ENCODE data around the gene SEPTIN1.
A peak's percentile ranks its signal among the peaks of the same experiment; 100 is the strongest.

Gene SEPTIN1

DNA sequence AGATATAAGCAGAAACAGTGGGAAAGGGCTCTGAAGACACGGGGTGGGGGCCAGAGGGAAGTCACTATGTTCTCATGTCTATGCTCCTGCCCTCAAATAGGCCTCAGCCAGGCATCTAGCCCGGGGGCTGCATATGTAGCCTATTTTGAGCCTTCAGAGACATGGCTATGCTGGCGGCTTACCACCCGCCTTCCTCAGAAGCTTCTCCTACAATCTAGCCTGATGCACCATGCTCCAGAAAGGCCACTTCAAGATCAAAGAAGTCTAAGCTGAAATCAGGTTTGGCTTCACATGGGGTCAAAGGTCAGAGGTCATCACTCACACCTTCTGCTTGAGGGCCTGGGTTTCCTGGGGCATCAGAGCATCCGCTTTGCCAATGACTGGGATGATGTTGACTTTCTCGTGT, 1.6 kb downstream of the SEPTIN1 start:
- H3K27me3 ChIP-seq (ENCODE audit: insufficient read depth, low read length), result no peaks in the 10 kb centered on the region
- H3K36me3 ChIP-seq (ENCODE audit: insufficient read depth, low read length), result no peaks in the 10 kb centered on the region
- 90% methylated on average over 6 of the region's 6 CpGs for WGBS
- no peak overlapping the region for H3K4me3 ChIP-seq (ENCODE audit: low read length)
- no peak overlapping the region for H3K27ac ChIP-seq (ENCODE audit: low read depth, low read length)
- H3K9me3 ChIP-seq (ENCODE audit: insufficient read depth, low read depth, low read length), result no peaks in the 10 kb centered on the region
- H3K9ac ChIP-seq (ENCODE audit: low read depth, low read length), result no peak overlapping the region
- peaks cover 6% of the 10 kb centered on the region; the same call in 1 of the 2 replicates for H3K4me1 ChIP-seq (ENCODE audit: insufficient read depth, low read length)

DNA sequence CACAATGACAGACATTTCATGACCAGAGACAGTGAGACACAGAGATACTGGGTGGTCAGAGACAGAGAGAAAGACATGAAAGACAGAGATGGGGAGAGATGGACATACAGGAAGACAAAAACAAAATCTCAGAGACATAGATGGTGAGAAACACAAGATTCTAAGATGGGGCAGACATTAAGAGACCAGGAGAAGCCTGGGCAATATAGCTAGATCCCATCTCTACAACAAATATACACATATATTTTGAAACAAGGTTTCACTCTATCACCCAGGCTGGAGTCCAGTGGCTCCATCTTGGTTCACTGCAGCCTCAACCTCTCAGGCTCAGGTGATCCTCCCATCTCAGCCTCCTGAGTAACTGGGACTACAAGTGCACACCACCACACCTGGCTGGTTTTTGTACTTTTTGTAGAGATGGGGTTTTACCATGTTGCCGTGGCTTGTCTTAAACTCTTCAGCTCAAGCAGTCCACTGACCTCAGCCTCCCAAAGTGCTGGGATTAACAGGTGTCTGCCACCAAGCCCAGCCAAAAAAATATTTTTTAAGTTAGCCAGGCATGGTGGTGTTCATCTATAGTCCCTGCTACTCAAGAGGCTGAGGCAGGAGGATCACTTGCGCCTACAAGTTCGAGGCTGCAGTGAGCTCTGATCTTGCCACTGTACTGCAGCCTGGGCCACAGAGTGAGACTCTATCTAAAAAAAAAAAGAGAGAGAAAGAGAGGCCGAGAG, 2.1 kb downstream of the SEPTIN1 start:
- Histone ChIP-seq H3K27ac (ENCODE audit: low read depth, low read length) (no peak overlapping the region), H3K4me1 (ENCODE audit: insufficient read depth, low read length) (peaks cover 11% of the 10 kb centered on the region; the same call in 1 of the 2 replicates), H3K36me3 (ENCODE audit: insufficient read depth, low read length) (no peaks in the 10 kb centered on the region), H3K9me3 (ENCODE audit: insufficient read depth, low read depth, low read length) (no peaks in the 10 kb centered on the region), H3K4me3 (ENCODE audit: low read length) (no peak overlapping the region), H3K27me3 (ENCODE audit: insufficient read depth, low read length) (no peaks in the 10 kb centered on the region), H3K9ac (ENCODE audit: low read depth, low read length) (no peak overlapping the region)
- WGBS, result 95% methylated on average over 4 of the region's 4 CpGs

DNA sequence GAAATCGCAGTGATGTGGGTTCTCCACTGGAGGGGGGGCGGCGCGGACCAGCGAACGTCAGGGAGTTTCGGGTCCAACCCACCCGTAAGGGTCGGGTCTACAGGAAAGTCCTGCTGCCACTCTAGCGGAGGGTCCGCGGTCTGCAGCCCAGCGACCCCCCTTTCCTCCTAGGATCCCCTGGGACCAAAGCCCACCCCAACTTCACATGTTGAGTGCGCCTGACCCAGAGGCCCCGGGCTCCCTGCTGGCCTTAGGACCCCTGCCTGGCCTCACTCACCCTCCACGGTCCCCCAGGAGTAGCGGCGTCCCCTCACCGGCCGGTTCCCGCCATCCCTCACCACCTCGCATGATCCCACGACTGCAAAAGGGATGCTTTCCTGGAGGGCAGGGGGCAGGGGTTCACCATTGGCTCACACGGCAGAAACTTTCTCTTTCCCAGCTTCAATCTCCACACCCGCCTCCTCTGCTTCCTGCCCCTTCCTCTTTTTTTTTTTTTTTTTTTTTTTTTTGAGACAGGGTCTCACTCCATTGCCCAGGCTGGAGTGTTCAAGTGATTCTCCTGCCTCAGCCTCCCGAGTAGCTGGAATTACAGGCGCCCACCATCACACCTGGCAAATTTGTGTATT, 3.1 kb downstream of the SEPTIN1 start:
- Histone ChIP-seq H3K36me3 (ENCODE audit: insufficient read depth, low read length) (no peaks in the 10 kb centered on the region), H3K27ac (ENCODE audit: low read depth, low read length) (peak overlapping the region; percentile 75), H3K27me3 (ENCODE audit: insufficient read depth, low read length) (no peaks in the 10 kb centered on the region), H3K4me3 (ENCODE audit: low read length) (peak overlapping the region; percentile 74), H3K4me1 (ENCODE audit: insufficient read depth, low read length) (peaks cover 11% of the 10 kb centered on the region; the same call in 1 of the 2 replicates), H3K9me3 (ENCODE audit: insufficient read depth, low read depth, low read length) (no peaks in the 10 kb centered on the region), H3K9ac (ENCODE audit: low read depth, low read length) (peak overlapping the region; percentile 76)
- WGBS, result 17% methylated on average over 27 of the region's 27 CpGs

DNA sequence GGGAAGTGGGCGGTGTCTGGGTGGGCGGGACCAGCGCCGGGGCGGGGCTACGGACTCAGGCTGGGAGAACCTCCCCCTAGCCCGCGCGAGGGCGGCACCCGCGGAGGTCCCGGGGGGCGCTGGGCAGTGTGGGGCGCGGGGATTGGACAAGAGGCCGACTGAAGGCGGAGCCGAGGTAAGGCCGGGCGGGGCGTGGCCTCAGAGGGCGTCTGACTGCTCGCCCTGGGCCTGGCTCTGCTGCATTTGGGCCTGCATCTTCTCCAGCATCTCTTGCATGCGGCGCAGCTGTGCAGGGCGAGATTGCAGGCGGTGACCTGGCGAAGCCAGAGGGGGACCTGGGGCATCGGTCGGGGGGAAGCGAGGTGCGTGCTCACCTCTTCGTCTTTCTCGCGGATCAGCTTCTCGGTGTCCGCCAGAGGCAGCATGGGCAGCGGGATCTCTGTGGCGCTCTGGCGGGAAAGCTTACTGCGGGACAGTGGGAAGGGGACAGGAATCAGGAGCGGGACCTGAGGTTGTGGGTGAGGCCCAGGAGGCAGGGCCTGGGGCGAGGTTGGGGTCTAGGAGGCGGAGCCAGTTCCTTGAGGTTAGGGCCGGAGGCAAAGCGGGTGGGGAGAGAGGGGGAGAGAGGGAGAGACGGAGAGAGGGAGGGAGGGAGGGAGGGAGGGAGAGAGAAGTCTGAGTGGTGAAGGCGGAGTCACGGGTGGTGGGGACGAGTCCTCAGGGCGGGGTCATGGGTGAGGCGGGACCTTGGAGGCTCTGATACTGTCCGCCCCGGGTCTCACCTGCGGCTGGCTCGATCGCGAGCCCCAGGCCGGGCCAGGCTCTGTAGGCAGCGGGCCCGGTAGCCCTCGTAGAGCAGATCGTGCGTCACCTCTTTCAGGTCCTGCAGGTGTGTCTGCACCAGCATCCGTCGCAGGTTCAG, 3.9 kb downstream of the SEPTIN1 start:
- Histone ChIP-seq H3K27me3 (ENCODE audit: insufficient read depth, low read length) (no peaks in the 10 kb centered on the region), H3K9ac (ENCODE audit: low read depth, low read length) (peak overlapping the region; percentile 85), H3K36me3 (ENCODE audit: insufficient read depth, low read length) (no peaks in the 10 kb centered on the region), H3K9me3 (ENCODE audit: insufficient read depth, low read depth, low read length) (no peaks in the 10 kb centered on the region), H3K4me3 (ENCODE audit: low read length) (peak overlapping the region; percentile 74), H3K27ac (ENCODE audit: low read depth, low read length) (peak overlapping the region; percentile 100), H3K4me1 (ENCODE audit: insufficient read depth, low read length) (peaks cover 11% of the 10 kb centered on the region; the same call in 1 of the 2 replicates)
- WGBS, result under 1% methylated on average over 67 of the region's 67 CpGs

DNA sequence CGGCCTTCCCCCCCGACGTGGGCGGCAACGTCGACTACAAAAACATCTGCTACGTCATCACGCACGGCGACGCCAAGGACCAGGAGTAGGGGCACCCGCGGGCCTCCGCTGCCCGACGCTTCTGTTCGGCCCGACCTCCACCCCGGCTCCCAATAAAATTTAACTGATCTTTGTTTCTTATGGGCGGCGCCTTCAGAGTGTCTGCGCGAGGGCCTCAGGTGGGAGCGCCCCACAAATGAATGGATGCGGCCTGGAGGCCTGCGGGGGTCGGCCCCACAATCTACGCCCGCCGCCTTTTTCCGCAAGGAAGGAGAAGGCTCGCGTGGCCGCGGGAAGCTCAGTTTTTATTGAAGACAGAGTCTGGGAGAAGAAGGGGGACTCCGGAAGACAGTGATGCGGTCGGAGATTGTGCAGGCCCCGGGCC, 4.5 kb downstream of the SEPTIN1 start:
- Histone ChIP-seq H3K4me3 (ENCODE audit: low read length) (peak overlapping the region; percentile 74), H3K36me3 (ENCODE audit: insufficient read depth, low read length) (no peaks in the 10 kb centered on the region), H3K27me3 (ENCODE audit: insufficient read depth, low read length) (no peaks in the 10 kb centered on the region), H3K9ac (ENCODE audit: low read depth, low read length) (peak overlapping the region; percentile 85), H3K4me1 (ENCODE audit: insufficient read depth, low read length) (peaks cover 11% of the 10 kb centered on the region; the same call in 1 of the 2 replicates), H3K27ac (ENCODE audit: low read depth, low read length) (peak overlapping the region; percentile 100), H3K9me3 (ENCODE audit: insufficient read depth, low read depth, low read length) (no peaks in the 10 kb centered on the region)
- 1% methylated on average over 39 of the region's 39 CpGs for whole genome bisulfite sequencing

DNA sequence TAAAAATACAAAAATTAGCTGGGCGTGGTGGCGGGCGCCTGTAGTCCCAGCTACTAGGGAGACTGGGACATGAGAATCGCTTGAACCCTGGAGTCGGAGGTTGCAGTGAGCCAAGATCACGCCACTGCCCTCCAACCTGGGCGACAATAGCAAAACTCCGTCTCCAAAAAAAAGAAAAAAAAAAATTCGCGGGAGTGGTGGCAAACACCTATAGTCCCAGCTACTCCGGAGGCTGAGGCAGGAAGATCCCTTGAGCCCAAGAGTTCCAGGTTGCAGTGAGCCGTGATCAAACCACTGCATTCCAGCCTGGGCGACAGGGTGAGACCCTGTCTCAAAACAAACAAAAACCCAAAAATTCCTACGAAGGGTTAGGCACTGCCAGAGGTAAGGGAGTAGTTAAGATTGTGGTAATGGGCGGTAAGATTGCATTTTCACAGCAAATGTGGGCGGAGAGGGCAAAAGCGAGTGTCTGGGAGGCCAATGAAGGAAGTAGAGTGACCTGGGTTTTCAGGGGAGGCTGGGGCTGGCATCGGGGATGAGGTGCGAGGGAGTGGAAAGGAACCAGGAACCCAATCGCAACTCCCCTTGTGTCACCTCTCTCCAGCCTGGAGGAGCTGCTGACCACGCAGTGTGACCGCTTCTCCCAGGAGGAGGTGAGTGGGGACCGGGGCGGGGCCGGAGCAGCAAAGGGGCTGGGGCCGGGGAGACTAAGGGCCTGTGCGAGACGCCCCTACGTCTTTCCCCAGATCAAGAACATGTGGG, 5.1 kb downstream of the SEPTIN1 start:
- peak overlapping the region; percentile 74 for H3K4me3 ChIP-seq (ENCODE audit: low read length)
- H3K9me3 ChIP-seq (ENCODE audit: insufficient read depth, low read depth, low read length), result no peaks in the 10 kb centered on the region
- peak overlapping the region; percentile 52 for H3K9ac ChIP-seq (ENCODE audit: low read depth, low read length)
- H3K27ac ChIP-seq (ENCODE audit: low read depth, low read length), result peak overlapping the region; percentile 100
- no peaks in the 10 kb centered on the region for H3K27me3 ChIP-seq (ENCODE audit: insufficient read depth, low read length)
- peaks cover 11% of the 10 kb centered on the region; the same call in 1 of the 2 replicates for H3K4me1 ChIP-seq (ENCODE audit: insufficient read depth, low read length)
- H3K36me3 ChIP-seq (ENCODE audit: insufficient read depth, low read length), result no peaks in the 10 kb centered on the region
- WGBS, result 55% methylated on average over 29 of the region's 29 CpGs

DNA sequence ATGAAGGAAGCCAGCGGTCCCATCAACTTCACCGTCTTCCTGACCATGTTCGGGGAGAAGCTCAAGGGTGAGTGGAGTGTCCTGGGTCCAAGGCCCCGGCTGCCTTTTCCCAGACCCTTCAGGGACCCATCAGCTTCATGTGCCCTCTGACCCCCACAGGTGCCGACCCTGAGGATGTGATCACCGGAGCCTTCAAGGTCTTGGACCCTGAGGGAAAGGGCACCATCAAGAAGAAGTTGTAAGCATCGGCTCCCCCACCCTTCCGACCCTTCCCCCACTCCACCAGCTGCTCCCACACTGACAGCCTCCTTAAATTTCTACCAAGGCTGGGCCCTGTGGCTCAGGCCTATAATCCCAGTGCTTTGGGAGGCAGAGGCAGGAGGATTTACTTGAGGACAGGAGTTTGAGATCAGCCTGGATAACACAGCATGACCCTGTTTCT, 5.9 kb downstream of the SEPTIN1 start:
- Histone ChIP-seq H3K9ac (ENCODE audit: low read depth, low read length) (no peak overlapping the region), H3K36me3 (ENCODE audit: insufficient read depth, low read length) (no peaks in the 10 kb centered on the region)
- WGBS, result 98% methylated on average over 8 of the region's 8 CpGs

DNA sequence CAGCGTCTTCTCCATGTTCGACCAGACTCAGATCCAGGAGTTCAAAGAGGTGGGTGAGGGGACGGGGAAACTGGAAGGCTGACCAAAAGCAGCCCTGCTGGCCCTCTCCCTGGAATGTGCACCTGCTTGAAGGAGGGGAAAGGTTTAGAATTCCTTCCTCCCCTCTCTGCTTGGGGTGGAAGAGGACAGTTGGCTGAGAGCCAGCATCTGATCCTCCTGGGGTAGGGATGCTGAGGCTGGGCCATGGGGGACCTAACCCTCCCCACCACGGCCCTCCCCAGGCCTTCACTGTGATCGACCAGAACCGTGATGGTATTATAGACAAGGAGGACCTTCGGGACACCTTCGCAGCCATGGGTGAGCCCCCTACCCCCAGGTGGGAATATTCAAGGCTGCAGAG, 6.5 kb downstream of the SEPTIN1 start:
- Histone ChIP-seq H3K27ac (ENCODE audit: low read depth, low read length) (peak overlapping the region; percentile 39; the same call in 1 of the 2 replicates), H3K9ac (ENCODE audit: low read depth, low read length) (no peak overlapping the region), H3K27me3 (ENCODE audit: insufficient read depth, low read length) (no peaks in the 10 kb centered on the region), H3K4me1 (ENCODE audit: insufficient read depth, low read length) (peaks cover 11% of the 10 kb centered on the region; the same call in 1 of the 2 replicates), H3K9me3 (ENCODE audit: insufficient read depth, low read depth, low read length) (no peaks in the 10 kb centered on the region), H3K36me3 (ENCODE audit: insufficient read depth, low read length) (no peaks in the 10 kb centered on the region), H3K4me3 (ENCODE audit: low read length) (no peak overlapping the region)
- 92% methylated on average over 8 of the region's 8 CpGs for WGBS

More for the DNA sequence above, 5.9 kb downstream of the SEPTIN1 start:
- H3K4me3 ChIP-seq (ENCODE audit: low read length), result no peak overlapping the region
- H3K4me1 ChIP-seq (ENCODE audit: insufficient read depth, low read length), result peaks cover 11% of the 10 kb centered on the region; the same call in 1 of the 2 replicates
- H3K9me3 ChIP-seq (ENCODE audit: insufficient read depth, low read depth, low read length), result no peaks in the 10 kb centered on the region
- H3K27me3 ChIP-seq (ENCODE audit: insufficient read depth, low read length), result no peaks in the 10 kb centered on the region
- H3K27ac ChIP-seq (ENCODE audit: low read depth, low read length), result no peak overlapping the region

DNA sequence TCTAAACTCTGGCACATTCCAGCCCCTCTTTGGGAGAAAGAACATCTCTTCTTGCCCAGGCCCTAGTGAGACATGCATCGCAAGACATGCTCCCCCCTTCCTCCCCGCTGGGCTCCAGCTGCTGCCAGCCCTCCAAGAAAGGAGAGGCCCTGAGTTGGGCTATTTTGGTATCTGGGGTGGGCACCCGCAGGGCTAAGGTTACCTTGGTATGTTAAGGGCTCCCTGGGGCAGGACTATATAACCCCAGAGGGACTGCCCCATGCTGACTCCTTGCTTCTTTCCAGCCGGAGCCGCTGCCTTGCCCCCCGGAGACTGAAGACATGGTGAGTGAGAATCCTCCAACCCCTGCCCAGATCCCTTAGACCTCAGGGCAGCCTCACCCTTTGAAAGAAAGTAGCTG, 7.8 kb downstream of the SEPTIN1 start, which contains the start of gene MYL11:
Gene MYL11, plus strand, starts transcription at position 265 of the 400 bp plus-strand sequence. Its CDS starts 56 bp downstream, at position 321.
- peak within 1 kb of the TSS; percentile 39; the same call in 1 of the 2 replicates for H3K27ac ChIP-seq (ENCODE audit: low read depth, low read length)
- no peaks in the 10 kb centered on the region for H3K36me3 ChIP-seq (ENCODE audit: insufficient read depth, low read length)
- H3K9me3 ChIP-seq (ENCODE audit: insufficient read depth, low read depth, low read length), result no peaks in the 10 kb centered on the region
- no peak within 1 kb of the TSS for H3K9ac ChIP-seq (ENCODE audit: low read depth, low read length)
- H3K27me3 ChIP-seq (ENCODE audit: insufficient read depth, low read length), result no peaks in the 10 kb centered on the region
- WGBS, result 95% methylated on average over 6 of the region's 6 CpGs
- H3K4me3 ChIP-seq (ENCODE audit: low read length), result no peak within 1 kb of the TSS
- H3K4me1 ChIP-seq (ENCODE audit: insufficient read depth, low read length), result peaks cover 11% of the 10 kb centered on the region; the same call in 1 of the 2 replicates

DNA sequence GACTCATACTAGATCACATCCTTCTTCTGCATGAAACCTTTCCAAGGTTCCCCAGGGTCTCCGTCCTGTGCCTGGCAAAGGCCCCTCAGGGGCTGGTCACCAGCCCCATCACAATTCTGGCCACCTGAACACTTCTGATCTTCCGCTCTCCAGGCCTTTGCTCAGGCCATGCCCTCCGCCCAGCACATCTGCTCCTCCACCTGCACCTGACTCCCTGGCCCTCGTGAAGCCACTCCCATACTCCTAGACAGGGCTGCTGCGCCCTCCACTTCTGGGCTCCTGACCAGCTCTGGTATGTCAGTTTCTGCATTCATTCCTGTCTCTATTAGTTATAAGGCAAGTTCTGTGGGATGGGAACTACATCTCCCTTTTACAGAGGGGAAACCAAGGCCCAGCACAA, 9.6 kb downstream of the SEPTIN1 start:
- Histone ChIP-seq H3K27me3 (ENCODE audit: insufficient read depth, low read length) (no peaks in the 10 kb centered on the region), H3K4me3 (ENCODE audit: low read length) (no peak overlapping the region), H3K9me3 (ENCODE audit: insufficient read depth, low read depth, low read length) (no peaks in the 10 kb centered on the region), H3K9ac (ENCODE audit: low read depth, low read length) (no peak overlapping the region), H3K27ac (ENCODE audit: low read depth, low read length) (no peak overlapping the region), H3K4me1 (ENCODE audit: insufficient read depth, low read length) (peaks cover 11% of the 10 kb centered on the region; the same call in 1 of the 2 replicates), H3K36me3 (ENCODE audit: insufficient read depth, low read length) (no peaks in the 10 kb centered on the region)
- 90% methylated on average over 5 of the region's 5 CpGs for WGBS
